Activated CD4-positive, alpha-beta T cell treated with anti-CD3 and anti-CD28 coated beads, Interleukin-2, amount 10 ng/mL, durations not matched to agents 24 days and 14 days (primary cell): ENCODE measurements around the gene PTPRN2. TPM values are rescaled to one million over a fixed set of nuclear protein-coding genes. Genes with fewer than 3 reads are reported as not detected.

ENCODE experiments used
- DNase-seq: peaks from one replicate; pipeline ENCODE4 v3.0.0; 2022
- H3K27ac Mint-ChIP-seq: one replicate; pipeline ENCODE4 v1.8.0; 2022; ENCODE audit warnings: mild to moderate bottlenecking, mixed read lengths
- H3K27me3 Mint-ChIP-seq: one replicate; pipeline ENCODE4 v1.8.0; 2022; ENCODE audit warnings: mixed read lengths
- H3K36me3 Mint-ChIP-seq: one replicate; pipeline ENCODE4 v1.8.0; 2022; ENCODE audit warnings: low read depth, mild to moderate bottlenecking, mixed read lengths
- H3K4me1 Mint-ChIP-seq: one replicate; pipeline ENCODE4 v1.8.0; 2021; ENCODE audit warnings: mixed read lengths
- H3K4me3 Mint-ChIP-seq: one replicate; pipeline ENCODE4 v1.8.0; 2022; ENCODE audit warnings: mild to moderate bottlenecking, moderate library complexity, mixed read lengths
- H3K9me3 Mint-ChIP-seq: one replicate; pipeline ENCODE4 v1.8.0; 2021; ENCODE audit warnings: mixed read lengths
- intact Hi-C: fragments of 100-400 bp; cut with micrococcal nuclease; formaldehyde crosslinking; loops from one replicate; pipeline ENCODE4 v1.15.1; 2023
- total RNA-seq: library from RNA; stranded (reverse); gene quantifications from 2 replicates; pipeline ENCODE4 v1.2.3, GENCODE V29; 2022

The PTPRN2 gene
- total RNA-seq, 1 donor from 2014 or later = 0.33 TPM

DNA sequence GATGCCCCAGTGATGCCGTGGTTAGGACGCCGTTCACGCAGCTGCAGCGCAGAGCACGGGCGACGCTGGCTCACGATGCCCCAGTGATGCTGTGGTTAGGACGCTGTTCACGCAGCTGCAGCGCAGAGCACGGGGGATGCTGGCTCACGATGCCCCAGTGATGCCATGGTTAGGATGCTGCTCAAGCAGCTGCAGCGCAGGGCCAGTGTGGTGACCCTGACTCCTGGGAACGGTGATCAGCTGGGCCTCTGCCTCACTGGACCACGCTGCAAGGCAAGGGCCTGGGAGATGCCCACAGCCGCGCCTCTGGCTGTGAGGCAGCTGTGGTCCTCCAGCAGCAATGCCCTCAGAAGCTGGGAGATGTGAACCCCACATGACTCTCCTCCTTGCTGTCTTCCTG, 970.2 kb downstream of the PTPRN2 start:
- Mint-ChIP-seq H3K4me1 (peaks cover 9% of the 10 kb centered on the region), H3K36me3 (no peaks in the 10 kb centered on the region), H3K9me3 (no peaks in the 10 kb centered on the region), H3K27ac (no peak overlapping the region), H3K4me3 (no peak overlapping the region), H3K27me3 (peaks cover 2% of the 10 kb centered on the region)
- intact Hi-C loops = loop anchor here (10.0 kb wide), 1 partner anchor 183 kb away; no protein-coding TSS in a partner anchor
- DNase-seq = no peak

- no peak for DNase-seq
- Mint-ChIP-seq H3K36me3 (no peaks in the 10 kb centered on the region), H3K27me3 (peaks cover 2% of the 10 kb centered on the region), H3K9me3 (no peaks in the 10 kb centered on the region), H3K4me3 (no peak overlapping the region), H3K4me1 (peaks cover 9% of the 10 kb centered on the region), H3K27ac (no peak overlapping the region)
- intact Hi-C loops = loop anchor here (10.0 kb wide), 1 partner anchor 182 kb away; no protein-coding TSS in a partner anchor
Measured at GRCh38 chr7:157616931-157617330, 970.7 kb downstream of the PTPRN2 start.

GRCh38 chr7:157616426-157616825, 971.2 kb downstream of the PTPRN2 start:
- H3K27ac Mint-ChIP-seq = no peak overlapping the region
- peaks cover 2% of the 10 kb centered on the region for H3K27me3 Mint-ChIP-seq
- no peaks in the 10 kb centered on the region for H3K9me3 Mint-ChIP-seq
- no peaks in the 10 kb centered on the region for H3K36me3 Mint-ChIP-seq
- no peak for DNase-seq
- H3K4me3 Mint-ChIP-seq = no peak overlapping the region
- intact Hi-C loops = loop anchor here (10.0 kb wide), 1 partner anchor 182 kb away; no protein-coding TSS in a partner anchor
- H3K4me1 Mint-ChIP-seq = peaks cover 5% of the 10 kb centered on the region

DNA sequence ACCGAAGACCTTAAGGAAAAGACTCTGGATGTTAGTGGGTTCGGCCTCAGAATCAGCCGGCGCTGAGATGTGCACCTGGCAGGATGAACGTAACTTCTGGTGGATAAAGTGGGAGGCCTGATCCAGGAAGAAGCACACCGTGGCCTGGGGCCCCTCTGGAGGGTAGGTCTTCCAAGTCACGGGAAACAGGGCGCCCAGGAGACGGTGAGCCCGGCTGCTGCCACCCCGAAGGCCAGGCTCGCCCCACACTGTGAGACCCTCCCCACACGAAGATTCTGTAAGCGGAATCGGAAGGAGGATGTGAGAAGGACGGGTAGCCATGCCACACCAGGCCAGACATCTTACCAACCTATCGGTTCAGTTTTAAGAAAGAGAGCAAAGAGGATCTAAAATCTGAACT, 971.8 kb downstream of the PTPRN2 start:
- Mint-ChIP-seq H3K36me3 (no peaks in the 10 kb centered on the region), H3K27me3 (peaks cover 2% of the 10 kb centered on the region), H3K9me3 (no peaks in the 10 kb centered on the region), H3K4me3 (no peak overlapping the region), H3K4me1 (peaks cover 5% of the 10 kb centered on the region), H3K27ac (no peak overlapping the region)
- intact Hi-C loops = loop anchor here (10.0 kb wide), 1 partner anchor 181 kb away; no protein-coding TSS in a partner anchor
- DNase-seq = no peak

GRCh38 chr7:157615101-157615817, 972.4 kb downstream of the PTPRN2 start:
- H3K4me3 Mint-ChIP-seq = no peak overlapping the region
- peaks cover 2% of the 10 kb centered on the region for H3K27me3 Mint-ChIP-seq
- no peak overlapping the region for H3K27ac Mint-ChIP-seq
- intact Hi-C loops = loop anchor here (10.0 kb wide), 1 partner anchor 180 kb away; no protein-coding TSS in a partner anchor
- H3K36me3 Mint-ChIP-seq = no peaks in the 10 kb centered on the region
- DNase-seq = no peak
- H3K4me1 Mint-ChIP-seq = peaks cover 5% of the 10 kb centered on the region
- H3K9me3 Mint-ChIP-seq = no peaks in the 10 kb centered on the region

GRCh38 chr7:157614457-157615020, 973.1 kb downstream of the PTPRN2 start:
- intact Hi-C loops = loop anchor here (10.0 kb wide), 1 partner anchor 180 kb away; no protein-coding TSS in a partner anchor
- Mint-ChIP-seq H3K9me3 (no peaks in the 10 kb centered on the region), H3K36me3 (no peaks in the 10 kb centered on the region), H3K27ac (no peak overlapping the region), H3K4me1 (peaks cover 5% of the 10 kb centered on the region), H3K27me3 (peaks cover 2% of the 10 kb centered on the region), H3K4me3 (no peak overlapping the region)
- DNase-seq = no peak

GRCh38 chr7:157613575-157614322, 973.9 kb downstream of the PTPRN2 start:
- Mint-ChIP-seq H3K4me3 (no peak overlapping the region), H3K27ac (no peak overlapping the region), H3K27me3 (peaks cover 2% of the 10 kb centered on the region), H3K4me1 (peaks cover 5% of the 10 kb centered on the region), H3K36me3 (no peaks in the 10 kb centered on the region), H3K9me3 (no peaks in the 10 kb centered on the region)
- DNase-seq = no peak
- intact Hi-C loops = loop anchor here (10.0 kb wide), 1 partner anchor 179 kb away; no protein-coding TSS in a partner anchor

DNA sequence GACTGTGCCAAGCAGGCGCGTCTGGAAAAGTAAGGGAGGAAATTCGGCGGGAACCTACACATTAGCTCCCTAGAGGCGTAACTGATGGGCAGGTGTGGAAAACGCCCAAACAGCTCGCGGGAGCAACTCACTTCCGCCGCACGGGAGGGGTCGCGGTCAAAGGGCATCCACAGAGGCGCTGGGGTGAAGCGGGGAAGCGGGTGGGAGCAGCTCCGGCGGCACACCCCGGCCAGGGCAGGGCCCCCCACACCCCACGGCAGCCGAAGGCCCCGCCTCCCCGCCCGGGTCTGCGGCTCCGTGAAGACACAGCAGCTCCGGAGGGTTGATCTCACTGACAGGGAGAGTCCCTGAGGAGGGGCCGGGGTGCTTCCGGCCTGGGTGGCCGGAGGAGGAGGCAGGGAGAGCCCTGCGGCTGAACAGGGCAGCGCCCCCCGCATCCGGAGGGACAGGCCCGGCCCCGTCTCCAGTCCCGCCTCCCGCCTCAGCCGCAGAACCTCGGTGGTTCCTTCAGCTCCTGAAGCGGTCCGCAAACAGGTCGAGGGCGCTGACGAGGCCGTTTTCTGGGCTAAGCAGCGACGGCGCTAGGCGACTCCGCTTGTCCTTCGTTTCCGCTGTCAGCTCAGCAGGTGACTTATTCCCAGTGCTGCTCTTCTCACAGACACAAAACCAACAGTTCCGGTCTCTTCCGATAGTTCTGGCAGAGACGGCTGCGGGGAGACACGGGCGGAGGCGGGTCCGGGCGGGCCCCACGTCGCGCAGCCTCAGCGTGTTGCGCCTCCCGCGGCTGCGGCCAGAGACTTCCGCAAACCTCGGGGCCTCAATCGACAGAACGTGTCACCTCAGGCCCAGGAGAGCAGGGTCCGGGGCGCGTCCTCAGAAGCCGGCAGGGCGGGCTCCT, 974.7 kb downstream of the PTPRN2 start:
- DNase-seq = peak; percentile 89
- no peaks in the 10 kb centered on the region for H3K36me3 Mint-ChIP-seq
- peak overlapping the region; percentile 78 for H3K4me3 Mint-ChIP-seq
- peaks cover 5% of the 10 kb centered on the region for H3K4me1 Mint-ChIP-seq
- peak overlapping the region; percentile 42 for H3K27ac Mint-ChIP-seq
- no peaks in the 10 kb centered on the region for H3K9me3 Mint-ChIP-seq
- H3K27me3 Mint-ChIP-seq = peaks cover 2% of the 10 kb centered on the region
- intact Hi-C loops = loop anchor here (10.0 kb wide), 1 partner anchor 178 kb away; no protein-coding TSS in a partner anchor

DNA sequence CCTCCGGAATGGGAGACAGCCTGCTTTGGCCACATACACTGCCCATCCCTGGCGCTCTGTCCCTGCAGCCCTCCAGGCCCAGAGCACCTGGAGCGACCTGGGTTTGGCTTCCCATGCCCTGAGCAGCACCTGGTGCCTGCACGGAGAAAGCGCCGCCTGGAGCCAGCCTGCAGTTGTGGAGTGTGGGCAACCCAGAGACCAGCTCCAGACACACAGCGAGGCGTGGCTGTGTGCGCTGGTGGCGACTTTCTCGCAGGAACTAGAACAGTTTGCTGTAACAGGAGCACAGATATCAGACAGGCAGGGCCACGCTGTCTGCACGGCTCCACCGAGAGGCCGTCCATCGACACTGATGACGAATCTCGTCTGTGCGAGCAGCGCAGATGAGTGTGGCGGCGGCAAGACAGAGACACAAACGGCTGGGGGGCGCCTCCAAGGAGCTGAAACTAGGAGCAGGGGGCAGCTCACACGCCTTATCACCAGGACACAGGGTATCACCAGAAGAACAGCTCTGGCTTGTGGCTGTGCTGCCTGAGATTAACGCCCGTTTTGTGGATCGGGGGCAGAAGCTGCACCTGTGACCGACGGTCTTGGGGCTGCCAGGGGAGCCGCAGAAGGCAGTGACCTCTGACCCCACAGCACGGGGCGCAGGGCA, 975.5 kb downstream of the PTPRN2 start:
- Mint-ChIP-seq H3K27ac (peak overlapping the region; percentile 42), H3K36me3 (no peaks in the 10 kb centered on the region), H3K4me1 (peaks cover 5% of the 10 kb centered on the region), H3K9me3 (no peaks in the 10 kb centered on the region), H3K27me3 (peaks cover 2% of the 10 kb centered on the region), H3K4me3 (peak overlapping the region; percentile 78)
- DNase-seq = no peak
- intact Hi-C loops = loop anchor here (10.0 kb wide), 1 partner anchor 177 kb away; no protein-coding TSS in a partner anchor

GRCh38 chr7:157611341-157611740, 976.3 kb downstream of the PTPRN2 start:
- intact Hi-C loops = loop anchor here (10.0 kb wide), 1 partner anchor 177 kb away; no protein-coding TSS in a partner anchor
- no peaks in the 10 kb centered on the region for H3K36me3 Mint-ChIP-seq
- no peaks in the 10 kb centered on the region for H3K9me3 Mint-ChIP-seq
- peak overlapping the region; percentile 34 for H3K4me3 Mint-ChIP-seq
- no peak for DNase-seq
- H3K27me3 Mint-ChIP-seq = peaks cover 2% of the 10 kb centered on the region
- peaks cover 5% of the 10 kb centered on the region for H3K4me1 Mint-ChIP-seq
- H3K27ac Mint-ChIP-seq = no peak overlapping the region

DNA sequence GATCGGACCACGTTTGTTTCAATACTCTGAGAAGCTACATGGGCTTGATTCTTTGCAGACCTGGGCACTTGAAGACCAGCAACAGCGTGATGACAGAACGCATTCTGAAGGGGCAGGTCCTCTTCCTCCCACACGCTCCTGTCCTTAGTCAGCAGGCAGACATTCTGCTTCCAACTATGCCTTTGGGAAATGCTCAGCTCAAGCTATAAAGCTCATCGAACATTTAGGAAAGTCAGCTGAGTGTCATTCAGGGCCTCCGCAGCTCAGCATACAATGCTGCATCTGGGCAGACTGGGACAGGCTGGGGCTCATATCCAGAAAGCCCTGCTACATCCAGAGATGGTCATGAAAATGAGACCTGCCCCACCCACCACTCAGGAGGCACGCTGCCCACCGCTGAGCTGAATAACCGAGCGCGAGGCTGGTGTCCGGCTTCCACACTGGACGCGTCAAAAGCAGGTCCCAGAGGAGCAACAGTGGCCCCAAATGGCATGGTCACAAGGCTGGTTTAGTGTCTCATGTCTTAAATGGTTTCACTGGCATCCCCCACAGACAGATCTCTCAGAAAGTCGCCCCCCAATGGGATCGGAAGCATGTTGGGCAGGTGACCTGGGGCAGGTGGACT, 976.8 kb downstream of the PTPRN2 start:
- H3K9me3 Mint-ChIP-seq = no peaks in the 10 kb centered on the region
- no peaks in the 10 kb centered on the region for H3K36me3 Mint-ChIP-seq
- DNase-seq = no peak
- H3K4me3 Mint-ChIP-seq = no peak overlapping the region
- H3K27me3 Mint-ChIP-seq = peaks cover 2% of the 10 kb centered on the region
- H3K4me1 Mint-ChIP-seq = peaks cover 5% of the 10 kb centered on the region
- intact Hi-C loops = loop anchor here (10.0 kb wide), 1 partner anchor 176 kb away; no protein-coding TSS in a partner anchor
- no peak overlapping the region for H3K27ac Mint-ChIP-seq

DNA sequence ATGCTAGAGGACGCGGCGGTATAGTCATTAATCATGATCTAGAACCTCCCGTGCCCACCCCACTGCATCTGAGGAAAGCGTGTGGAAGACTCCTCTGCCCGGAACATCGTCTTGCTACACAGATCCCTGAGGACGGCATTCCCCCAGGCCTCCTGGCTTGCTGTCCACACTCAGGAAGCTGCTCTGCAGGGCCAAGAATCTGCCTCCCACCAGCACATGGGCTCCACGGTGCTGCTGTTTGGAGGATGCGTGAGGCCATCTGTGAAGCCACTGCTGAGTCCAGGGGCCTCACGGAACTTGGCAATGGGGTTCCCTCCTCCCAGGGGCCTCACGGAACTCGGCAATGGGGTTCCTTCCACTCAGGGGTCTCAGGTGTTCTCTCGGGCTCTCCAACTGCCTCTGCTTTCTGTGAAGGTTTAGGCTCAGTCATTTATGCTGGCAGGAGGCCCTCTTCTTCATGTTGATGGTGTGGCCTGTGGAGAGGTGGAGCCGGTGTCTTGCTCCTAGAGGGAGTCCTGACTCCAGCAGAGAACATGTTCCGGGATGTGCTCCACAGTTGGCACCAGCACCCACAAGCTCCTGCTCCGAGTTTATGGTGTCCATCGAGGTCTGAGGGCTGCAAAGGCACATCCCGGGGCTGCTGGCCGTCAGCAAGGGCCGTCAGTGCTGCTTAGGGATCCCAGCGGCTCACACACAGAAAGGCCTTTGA, 977.5 kb downstream of the PTPRN2 start:
- intact Hi-C loops = loop anchor here (10.0 kb wide), 1 partner anchor 175 kb away; no protein-coding TSS in a partner anchor
- Mint-ChIP-seq H3K27me3 (peaks cover 2% of the 10 kb centered on the region), H3K27ac (no peak overlapping the region)

More for the DNA sequence above, 977.5 kb downstream of the PTPRN2 start:
- Mint-ChIP-seq H3K9me3 (no peaks in the 10 kb centered on the region), H3K36me3 (no peaks in the 10 kb centered on the region), H3K4me1 (peaks cover 5% of the 10 kb centered on the region), H3K4me3 (no peak overlapping the region)
- DNase-seq = no peak
